SH-SY5Y (cell line): ENCODE results near the gene GNE.

Experiments used
- GATA2 ChIP-seq: IDR thresholded peaks from 2 replicates; pipeline ENCODE4 v1.6.1; 2011; ENCODE audit warnings: mild to moderate bottlenecking, low read depth, low read length
- GATA3 ChIP-seq: IDR thresholded peaks from 2 replicates; pipeline ENCODE4 v1.6.1; 2011; ENCODE audit warnings: low read depth, mild to moderate bottlenecking, low read length, moderate library complexity

The GNE gene

DNA sequence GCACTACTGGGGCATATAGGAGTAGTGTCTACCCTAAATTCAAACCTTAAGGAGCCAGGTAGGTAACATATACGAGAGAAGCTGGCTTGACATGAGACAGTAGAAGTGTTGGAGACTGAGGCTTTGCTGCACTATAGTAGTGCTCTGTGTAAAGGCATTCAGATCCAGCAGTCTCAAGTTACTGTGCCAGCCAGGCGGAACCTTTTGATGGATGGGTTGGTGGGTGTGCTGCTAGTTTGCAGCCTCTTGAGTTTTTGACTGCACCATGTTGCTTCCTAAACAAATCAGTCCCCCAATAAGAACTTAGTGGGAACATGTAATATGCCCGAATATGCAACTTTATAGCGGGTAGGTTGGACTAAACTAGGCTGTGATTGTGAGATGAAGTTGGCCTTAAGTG, 66.1 kb downstream of the GNE start:
- TF ChIP-seq GATA3: no peak
- TF ChIP-seq GATA2: no peak

DNA sequence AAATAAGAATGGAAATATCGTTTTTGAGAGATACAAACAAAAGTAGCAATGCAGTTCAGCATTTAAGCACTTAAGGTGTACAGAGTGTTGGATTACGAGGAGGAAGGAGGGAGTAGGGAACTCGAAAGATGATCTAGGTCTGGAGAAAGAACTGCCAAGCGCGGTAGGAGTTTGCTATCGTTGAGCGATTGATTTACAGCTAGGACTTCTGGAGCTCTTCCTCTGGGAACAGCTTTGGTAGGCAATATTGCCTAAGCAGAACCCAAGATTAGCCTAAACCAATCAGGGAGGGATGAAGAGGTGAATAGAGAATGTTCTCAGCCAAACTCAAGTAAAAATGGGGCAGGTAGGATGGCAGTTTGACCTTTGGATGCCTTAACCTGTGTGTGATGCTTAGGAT, 66.6 kb downstream of the GNE start:
- no peak for TF ChIP-seq GATA2

DNA sequence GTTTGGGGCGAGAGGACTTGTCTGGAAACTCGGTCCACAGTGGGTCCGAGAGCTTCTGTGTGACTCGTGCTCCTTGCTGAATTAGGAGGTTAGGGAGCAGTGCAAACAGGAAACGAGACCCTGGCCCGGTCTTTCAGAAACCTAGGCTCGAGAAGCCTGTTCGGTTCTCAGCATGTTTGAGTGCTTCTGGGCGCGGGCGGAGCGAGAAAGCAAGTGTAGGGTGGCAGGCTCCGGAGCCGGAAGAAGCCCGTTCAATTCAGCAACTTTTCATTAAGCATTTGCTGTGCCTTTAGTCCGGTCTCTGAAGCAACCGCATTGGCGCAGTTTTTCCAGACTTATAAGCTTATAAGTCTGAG, 67.0 kb downstream of the GNE start:
- TF ChIP-seq GATA2 (no peak), GATA3 (no peak)

DNA sequence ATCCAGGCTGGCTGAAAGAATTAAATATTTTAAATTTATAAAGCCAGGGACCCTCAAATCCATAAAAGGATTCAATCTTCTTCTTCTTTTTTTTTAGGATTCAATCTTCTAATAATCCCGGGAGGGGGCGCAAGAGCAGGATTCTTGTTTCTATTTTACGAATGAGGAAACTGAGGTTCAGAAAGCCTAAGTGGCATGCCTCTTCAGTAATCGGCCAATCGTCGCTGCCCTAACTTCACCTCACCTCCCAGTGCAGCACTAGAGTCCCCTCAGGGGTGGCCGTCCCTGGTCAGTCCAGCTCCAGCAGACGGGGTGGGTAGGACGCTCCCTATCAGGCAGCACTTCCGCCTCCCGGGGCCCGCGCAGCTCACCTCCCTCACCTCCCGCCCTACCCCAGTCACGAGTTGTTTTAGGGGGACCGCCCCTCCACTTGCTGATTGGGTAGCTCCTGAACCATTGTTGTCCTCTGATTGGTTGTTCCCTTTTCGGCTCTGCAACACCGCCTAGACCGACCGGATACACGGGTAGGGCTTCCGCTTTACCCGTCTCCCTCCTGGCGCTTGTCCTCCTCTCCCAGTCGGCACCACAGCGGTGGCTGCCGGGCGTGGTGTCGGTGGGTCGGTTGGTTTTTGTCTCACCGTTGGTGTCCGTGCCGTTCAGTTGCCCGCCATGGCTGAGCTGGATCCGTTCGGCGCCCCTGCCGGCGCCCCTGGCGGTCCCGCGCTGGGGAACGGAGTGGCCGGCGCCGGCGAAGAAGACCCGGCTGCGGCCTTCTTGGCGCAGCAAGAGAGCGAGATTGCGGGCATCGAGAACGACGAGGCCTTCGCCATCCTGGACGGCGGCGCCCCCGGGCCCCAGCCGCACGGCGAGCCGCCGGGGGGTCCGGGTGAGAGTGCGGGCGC, 67.6 kb downstream of the GNE start, which contains the start of gene CLTA:
TSS of gene CLTA (plus strand) at position 534 of the 902 bp plus-strand sequence. CDS start at position 670, 136 bp downstream.
- TF ChIP-seq GATA3: no peak
- no peak for TF ChIP-seq GATA2

DNA sequence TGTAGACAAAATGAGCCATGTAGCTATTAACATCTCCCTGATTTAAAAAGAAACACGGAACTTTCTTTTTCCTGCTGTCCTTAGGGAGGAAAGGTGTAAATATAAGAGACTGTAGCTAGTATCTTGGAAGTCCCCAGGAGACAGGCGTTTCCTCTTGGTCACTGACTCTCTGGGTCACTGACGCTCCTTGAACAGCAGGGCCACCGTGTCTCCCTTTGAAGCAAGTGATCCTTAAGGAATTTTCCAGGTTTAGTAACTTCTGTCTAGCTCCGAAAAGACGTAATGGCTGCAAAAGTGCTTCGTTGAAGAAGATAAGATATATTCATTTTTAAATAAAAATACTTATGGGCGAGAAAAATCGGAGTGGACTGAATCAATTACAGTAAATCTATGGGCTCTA, 68.3 kb downstream of the GNE start:
- TF ChIP-seq GATA3 (no peak), GATA2 (no peak)

DNA sequence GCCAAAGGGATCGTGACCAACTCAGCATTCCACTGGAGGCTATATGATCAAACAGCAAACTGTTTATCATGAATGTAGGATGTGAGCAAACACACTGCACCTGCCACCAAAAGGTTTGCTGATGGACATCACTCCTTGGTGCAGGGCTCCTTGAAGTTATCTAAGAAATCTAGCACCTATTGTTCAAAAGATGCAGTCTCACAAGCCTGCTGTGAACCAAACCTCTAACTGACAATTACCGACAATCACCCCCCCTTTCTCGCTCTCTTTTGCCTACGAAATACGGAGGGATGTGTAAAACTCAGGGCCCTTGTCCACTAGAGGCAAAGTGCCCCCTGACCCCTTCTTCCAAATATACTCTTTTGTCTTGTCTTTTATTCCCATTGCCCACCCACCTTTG, 70.0 kb downstream of the GNE start:
- TF ChIP-seq GATA3 (no peak), GATA2 (no peak)

DNA sequence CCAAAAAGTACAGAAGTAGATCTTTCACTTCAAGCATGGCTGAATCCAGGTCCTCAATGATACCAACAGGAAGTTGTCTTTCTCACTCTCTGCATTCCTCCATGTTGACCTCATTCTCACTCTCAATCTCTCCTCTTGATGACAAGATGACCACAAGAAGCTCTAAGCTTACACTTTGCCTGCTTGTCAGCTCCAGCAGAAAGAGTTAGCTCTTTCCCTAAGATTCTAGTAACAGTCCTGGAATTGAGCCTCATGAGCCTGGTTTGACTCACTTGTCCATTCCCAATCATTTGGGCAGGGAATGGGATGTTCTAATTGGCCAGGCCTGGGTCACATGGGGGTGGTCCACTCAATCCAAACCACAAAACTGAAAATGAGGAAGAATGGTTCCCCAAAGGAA, 70.8 kb downstream of the GNE start:
- no peak for TF ChIP-seq GATA3

DNA sequence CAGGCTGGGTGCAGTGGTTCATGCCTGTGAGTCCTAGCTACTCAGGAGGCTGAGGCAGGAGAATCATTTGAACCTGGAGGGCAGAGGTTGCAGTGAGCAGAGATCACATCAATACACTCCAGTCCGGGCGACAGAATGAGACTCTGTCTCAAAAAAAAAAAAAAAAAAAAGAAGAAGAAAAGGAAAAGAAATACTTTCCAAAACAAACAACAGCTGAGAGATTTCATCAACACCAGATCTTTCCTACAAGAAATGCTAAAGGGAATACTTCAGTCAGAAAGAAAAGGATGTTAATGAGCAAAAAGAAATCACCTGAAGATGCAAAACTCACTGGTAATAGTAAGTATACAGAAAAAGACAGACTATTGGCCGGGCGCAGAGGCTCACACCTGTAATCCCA, 80.7 kb downstream of the GNE start:
- TF ChIP-seq GATA3 (no peak), GATA2 (no peak)

DNA sequence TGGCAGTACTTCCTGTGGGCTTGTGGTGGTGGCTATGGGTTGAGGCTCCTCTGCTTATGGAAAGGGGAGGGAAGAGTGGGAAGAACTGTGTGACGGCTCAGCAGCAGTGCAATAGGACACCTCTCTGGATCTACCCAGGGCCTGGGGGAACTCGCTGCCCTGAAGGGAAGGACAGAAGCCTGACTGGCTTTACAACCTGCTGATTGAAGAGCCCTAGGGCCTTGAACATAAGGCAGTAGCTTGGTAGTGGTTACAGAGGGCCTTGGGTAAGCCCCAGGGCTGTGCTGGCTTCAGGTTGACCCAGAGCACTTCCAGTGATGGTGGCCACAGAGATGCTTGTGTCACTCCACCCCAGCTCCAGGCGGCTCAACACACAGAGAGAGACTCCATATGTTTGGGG, 83.5 kb downstream of the GNE start:
- TF ChIP-seq GATA2 (no peak), GATA3 (no peak)

DNA sequence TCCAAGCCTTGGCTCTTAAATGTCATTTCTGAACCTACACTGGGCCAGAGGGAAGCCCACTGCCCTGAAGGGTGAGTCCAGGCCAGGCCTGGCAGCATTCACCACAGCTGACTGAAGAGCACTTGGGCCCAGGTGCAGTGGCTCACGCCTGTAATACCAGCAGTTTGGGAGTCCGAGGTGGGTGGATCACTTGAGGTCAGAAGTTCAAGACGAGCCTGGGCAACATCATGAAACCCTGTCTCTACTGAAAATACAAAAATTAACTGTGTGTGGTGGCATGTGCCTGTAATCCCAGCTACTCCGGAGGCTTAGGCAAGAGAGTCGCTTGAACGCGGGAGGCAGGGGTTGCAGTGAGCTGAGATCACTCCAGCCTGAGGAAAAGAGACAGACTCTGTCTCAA, 84.0 kb downstream of the GNE start:
- TF ChIP-seq GATA3 (no peak), GATA2 (no peak)

DNA sequence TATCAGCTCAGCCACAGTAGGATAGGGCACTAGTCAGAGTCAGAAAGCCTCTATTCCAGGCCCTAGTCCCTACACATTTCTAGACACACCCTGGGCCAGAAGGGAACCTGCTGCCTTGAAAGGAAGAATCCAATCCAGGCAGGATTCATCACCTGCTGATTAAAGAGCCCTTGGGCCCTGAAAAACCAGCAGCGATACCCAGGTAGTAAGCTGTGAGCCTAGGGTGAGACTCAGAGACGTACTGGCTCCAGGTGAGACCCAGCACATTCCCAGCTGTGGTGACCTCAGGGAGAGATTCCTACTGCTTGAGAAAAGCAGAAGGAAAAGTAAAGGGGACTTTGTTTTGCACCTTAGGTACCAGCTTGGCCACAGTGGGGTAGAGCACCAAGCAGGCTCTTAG, 84.4 kb downstream of the GNE start:
- TF ChIP-seq GATA2: no peak

DNA sequence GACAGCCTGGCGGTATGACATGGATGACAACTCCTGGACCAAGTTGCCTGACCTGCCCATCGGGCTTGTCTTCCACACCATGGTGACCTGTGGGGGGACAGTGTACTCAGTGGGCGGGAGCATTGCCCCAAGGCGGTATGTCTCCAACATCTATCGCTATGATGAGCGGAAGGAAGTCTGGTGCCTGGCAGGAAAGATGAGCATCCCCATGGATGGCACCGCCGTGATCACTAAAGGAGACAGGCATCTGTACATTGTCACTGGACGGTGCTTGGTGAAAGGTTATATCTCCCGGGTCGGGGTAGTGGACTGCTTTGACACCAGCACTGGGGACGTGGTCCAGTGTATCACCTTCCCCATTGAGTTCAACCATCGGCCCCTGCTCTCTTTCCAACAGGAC, 87.7 kb downstream of the GNE start:
- no peak for TF ChIP-seq GATA3
- TF ChIP-seq GATA2: no peak

DNA sequence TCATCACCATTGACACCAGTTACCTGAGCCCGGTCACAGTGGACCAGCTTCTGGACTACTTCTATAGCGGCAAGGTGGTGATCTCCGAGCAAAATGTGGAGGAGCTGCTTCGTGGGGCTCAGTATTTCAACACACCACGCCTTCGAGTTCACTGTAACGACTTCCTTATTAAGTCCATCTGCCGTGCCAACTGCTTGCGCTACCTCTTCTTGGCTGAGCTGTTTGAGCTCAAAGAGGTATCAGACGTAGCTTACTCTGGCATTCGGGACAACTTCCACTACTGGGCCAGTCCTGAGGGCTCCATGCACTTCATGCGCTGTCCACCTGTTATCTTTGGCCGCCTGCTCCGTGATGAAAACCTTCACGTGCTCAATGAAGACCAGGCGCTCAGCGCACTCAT, 88.5 kb downstream of the GNE start:
- TF ChIP-seq GATA3 (no peak), GATA2 (no peak)

DNA sequence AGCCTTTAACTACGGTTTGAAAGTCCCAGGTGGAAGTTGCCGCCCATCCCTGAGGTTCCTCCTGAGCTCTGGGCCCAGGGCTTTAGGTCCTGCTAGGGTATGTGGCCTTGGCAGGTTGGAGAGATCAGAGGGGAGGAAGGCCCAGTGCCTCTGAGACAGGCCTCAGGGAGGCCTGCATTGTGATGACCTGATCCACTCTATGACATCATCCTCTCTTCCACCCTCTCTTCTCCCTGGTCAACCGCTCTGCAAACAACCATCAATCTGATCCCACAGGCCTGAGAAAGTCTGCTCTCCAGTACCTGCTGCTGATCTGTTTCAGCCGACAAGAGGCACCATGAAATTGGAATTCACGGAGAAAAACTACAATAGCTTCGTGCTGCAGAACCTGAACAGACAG, 89.1 kb downstream of the GNE start, which contains the start of gene CCIN:
TSS of gene CCIN (plus strand) at position 223 of the 400 bp plus-strand sequence. CDS start at position 338, 115 bp downstream.
- TF ChIP-seq GATA3: no peak
- TF ChIP-seq GATA2: no peak

DNA sequence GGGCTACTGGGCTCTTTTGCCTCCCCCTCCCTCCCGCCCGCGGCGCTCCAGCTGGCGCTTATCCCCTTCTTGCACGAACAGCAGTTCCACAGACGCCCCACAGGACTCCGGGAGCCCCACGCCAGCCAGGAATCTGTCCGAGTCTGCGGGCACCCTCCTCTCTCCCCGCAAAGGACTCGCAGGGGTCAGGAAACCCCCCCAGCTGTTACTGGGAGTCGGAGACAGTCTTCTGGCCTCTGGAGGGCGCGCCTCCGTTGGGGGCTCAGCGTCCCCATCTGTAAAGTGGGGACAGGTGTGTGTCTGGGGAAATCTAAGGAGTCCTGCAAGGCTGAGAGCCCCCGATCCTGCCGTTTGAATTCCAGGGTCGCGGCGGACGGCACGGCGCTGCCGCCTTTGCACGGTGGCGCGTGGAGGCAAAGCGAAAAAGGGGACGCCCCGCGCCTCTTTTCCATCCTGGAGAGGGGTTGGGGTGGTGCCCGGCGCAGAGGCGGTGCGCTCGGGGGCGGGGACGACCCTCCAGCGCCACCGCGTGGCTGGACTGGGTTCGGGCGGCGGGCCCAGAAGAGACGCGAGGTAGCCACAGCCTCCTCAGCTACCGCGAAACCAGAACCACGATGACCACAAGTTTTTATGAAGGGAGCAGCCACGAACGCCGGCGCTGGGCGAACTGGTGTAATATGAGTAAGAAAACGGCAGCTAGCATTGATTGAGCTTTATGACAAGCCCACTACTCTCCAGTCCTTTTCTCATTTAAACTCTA, 91.9 kb downstream of the GNE start:
- TF ChIP-seq GATA3 (no peak), GATA2 (no peak)
